ENCODE data around the gene C1QC. TPM values are rescaled to one million over a fixed set of nuclear protein-coding genes. Genes with fewer than 3 reads are reported as not detected.

C1QC gene
- total and polyA plus RNA-seq, 2 experiments from 2014 or later, result not detected

DNA sequence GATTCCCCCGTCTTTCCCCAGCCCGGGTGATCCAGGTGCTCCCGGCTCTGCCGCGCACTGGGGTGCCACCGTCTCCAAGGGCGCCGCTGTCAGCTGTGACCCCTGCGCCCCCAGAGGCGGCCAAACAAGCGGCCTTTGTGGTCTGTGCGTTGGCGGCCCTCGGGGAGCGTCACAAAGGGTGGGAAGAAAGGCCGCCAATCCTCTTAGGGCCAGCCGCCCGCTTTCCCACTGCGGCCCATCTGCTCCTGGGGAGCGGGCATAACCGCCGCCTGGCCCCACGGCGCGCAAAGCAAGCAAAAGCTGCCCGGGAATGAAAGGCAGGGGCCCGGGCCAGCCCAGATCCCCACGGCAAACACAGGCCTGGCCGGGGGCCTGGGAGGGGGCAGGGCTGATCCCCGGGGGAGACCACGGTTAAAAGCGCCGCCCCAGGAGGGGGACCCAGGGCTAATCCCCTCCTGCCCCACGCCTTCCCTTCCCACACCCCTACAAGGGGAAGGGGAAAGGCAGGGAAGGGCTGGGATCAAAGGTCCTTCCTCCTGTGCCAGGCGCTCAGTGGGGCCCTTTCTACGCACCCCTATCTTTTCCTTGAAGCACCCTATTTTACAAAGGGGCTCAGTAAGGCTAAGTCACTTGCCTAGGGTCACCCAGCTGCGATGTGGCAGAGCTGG lies 33.6 kb downstream of the C1QC start (continued):
- no peak for TF ChIP-seq ETS1 (IDR thresholded peaks at IDR 0.05)

DNA sequence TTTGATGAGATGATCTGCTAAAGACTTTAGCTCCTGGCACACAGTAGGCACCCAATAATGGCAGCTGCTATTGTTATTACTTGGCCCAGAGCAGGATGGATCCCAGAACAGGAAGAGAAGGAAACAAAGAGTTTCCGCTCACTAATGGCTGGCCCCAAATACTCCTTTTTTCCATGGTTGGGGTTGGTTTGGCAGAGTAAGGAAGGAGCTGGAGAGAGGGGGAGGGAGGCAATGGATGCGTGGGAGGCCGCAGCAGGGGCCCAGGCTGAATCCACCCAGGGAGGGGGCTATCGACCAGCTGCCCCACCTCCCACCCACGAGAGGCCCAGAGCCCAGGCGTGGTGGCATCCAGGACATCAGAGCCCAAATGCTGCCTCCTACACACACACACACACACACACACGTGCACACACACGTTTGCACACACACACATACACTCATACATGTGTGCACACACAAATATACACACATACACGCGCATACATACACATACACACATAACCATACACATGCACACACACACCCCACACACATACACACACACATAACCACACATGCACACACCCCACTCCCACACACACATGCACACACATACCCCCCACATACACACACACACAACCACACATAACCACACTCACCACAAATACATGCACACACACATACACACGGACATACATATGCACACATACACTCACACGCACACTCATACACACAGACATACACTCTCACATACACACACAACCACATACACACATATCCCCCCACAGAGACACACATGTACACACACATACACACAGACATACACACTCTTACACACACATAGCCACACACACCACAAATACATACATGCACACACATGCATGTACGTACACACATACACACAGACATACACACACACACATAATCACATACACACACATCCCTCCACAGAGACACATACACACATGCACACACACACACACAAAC lies 34.8 kb downstream of the C1QC start:
- H3K4me1 ChIP-seq (ENCODE audit: insufficient read depth), result peaks cover 9% of the 10 kb centered on the region
- no peaks in the 10 kb centered on the region for H3K36me3 Mint-ChIP-seq (ENCODE audit: low read depth)
- ATAC-seq (no peak), DNase-seq (ENCODE audit: low spot score) (no peak)
- no peak overlapping the region for H3K27ac ChIP-seq (ENCODE audit: low read depth)
- H3K9me3 Mint-ChIP-seq, result no peaks in the 10 kb centered on the region
- H3F3A ChIP-seq (replicated peaks; ENCODE audit: low read depth), result peaks cover 9% of the 10 kb centered on the region
- H3K36me3 ChIP-seq (ENCODE audit: insufficient read depth), result no peaks in the 10 kb centered on the region
- H3K4me2 ChIP-seq, result no peak overlapping the region; the same call in 1 of the 2 replicates
- H3K4me1 Mint-ChIP-seq, result peaks cover 8% of the 10 kb centered on the region
- H3K79me2 ChIP-seq (replicated peaks; ENCODE audit: insufficient read depth), result no peaks in the 10 kb centered on the region
- peaks cover 2% of the 10 kb centered on the region for H3K27me3 Mint-ChIP-seq (ENCODE audit: insufficient read depth, low read depth, poor library complexity)
- H3K27me3 ChIP-seq (ENCODE audit: insufficient read depth), result no peaks in the 10 kb centered on the region
- H4K20me1 ChIP-seq (replicated peaks; ENCODE audit: insufficient read depth), result no peaks in the 10 kb centered on the region
- H3K9me2 ChIP-seq (ENCODE audit: insufficient read depth), result no peaks in the 10 kb centered on the region
- H3K27ac Mint-ChIP-seq, result no peak overlapping the region
- H2AFZ ChIP-seq, result peak overlapping the region; percentile 90
- H3K4me3 ChIP-seq, result no peak overlapping the region
- H3K4me3 Mint-ChIP-seq, result no peak overlapping the region
- no peak for TF ChIP-seq ZNF114 (CRISPR knock-in tag; IDR thresholded peaks at IDR 0.05)
- no peak for TF ChIP-seq POLR2AphosphoS5 (IDR thresholded peaks at IDR 0.05; ENCODE audit: low read depth)
- no peak for TF ChIP-seq EZH2 (IDR thresholded peaks at IDR 0.05; ENCODE audit: low read depth, unreplicated experiment)
- no peak for TF ChIP-seq EZH2phosphoT487 (IDR thresholded peaks at IDR 0.05; ENCODE audit: unreplicated experiment)
- TF ChIP-seq, protein P1, sequence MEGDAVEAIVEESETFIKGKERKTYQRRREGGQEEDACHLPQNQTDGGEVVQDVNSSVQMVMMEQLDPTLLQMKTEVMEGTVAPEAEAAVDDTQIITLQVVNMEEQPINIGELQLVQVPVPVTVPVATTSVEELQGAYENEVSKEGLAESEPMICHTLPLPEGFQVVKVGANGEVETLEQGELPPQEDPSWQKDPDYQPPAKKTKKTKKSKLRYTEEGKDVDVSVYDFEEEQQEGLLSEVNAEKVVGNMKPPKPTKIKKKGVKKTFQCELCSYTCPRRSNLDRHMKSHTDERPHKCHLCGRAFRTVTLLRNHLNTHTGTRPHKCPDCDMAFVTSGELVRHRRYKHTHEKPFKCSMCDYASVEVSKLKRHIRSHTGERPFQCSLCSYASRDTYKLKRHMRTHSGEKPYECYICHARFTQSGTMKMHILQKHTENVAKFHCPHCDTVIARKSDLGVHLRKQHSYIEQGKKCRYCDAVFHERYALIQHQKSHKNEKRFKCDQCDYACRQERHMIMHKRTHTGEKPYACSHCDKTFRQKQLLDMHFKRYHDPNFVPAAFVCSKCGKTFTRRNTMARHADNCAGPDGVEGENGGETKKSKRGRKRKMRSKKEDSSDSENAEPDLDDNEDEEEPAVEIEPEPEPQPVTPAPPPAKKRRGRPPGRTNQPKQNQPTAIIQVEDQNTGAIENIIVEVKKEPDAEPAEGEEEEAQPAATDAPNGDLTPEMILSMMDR (conservative IDR thresholded peaks at IDR 0.05; ENCODE audit: low read depth in 2 of 2), result no peak
- no peak for TF ChIP-seq STAT1 (IDR thresholded peaks at IDR 0.05; ENCODE audit: unreplicated experiment)
- no peak for TF ChIP-seq ETS1 (IDR thresholded peaks at IDR 0.05)
- TF ChIP-seq, protein P2, sequence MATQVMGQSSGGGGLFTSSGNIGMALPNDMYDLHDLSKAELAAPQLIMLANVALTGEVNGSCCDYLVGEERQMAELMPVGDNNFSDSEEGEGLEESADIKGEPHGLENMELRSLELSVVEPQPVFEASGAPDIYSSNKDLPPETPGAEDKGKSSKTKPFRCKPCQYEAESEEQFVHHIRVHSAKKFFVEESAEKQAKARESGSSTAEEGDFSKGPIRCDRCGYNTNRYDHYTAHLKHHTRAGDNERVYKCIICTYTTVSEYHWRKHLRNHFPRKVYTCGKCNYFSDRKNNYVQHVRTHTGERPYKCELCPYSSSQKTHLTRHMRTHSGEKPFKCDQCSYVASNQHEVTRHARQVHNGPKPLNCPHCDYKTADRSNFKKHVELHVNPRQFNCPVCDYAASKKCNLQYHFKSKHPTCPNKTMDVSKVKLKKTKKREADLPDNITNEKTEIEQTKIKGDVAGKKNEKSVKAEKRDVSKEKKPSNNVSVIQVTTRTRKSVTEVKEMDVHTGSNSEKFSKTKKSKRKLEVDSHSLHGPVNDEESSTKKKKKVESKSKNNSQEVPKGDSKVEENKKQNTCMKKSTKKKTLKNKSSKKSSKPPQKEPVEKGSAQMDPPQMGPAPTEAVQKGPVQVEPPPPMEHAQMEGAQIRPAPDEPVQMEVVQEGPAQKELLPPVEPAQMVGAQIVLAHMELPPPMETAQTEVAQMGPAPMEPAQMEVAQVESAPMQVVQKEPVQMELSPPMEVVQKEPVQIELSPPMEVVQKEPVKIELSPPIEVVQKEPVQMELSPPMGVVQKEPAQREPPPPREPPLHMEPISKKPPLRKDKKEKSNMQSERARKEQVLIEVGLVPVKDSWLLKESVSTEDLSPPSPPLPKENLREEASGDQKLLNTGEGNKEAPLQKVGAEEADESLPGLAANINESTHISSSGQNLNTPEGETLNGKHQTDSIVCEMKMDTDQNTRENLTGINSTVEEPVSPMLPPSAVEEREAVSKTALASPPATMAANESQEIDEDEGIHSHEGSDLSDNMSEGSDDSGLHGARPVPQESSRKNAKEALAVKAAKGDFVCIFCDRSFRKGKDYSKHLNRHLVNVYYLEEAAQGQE (IDR thresholded peaks at IDR 0.05; ENCODE audit: unreplicated experiment), result no peak
